Bronchial epithelial cell (primary cell): ENCODE measurements around the gene OPCML. TPM values are rescaled to one million over a fixed set of nuclear protein-coding genes. Genes with fewer than 3 reads are reported as not detected.

ENCODE experiments used
- DNase-seq: peaks from one replicate; pipeline ENCODE4 v3.0.0-alpha.2; 2010; ENCODE audit warnings: low read depth
- FAIRE-seq: peaks from 2 replicates; lab custom pipeline; 2011; peaks lifted over from hg19 to GRCh38; lab: Jason Lieb, UNC
- H3K27me3 ChIP-seq: 2 replicates; pipeline ENCODE4 v1.5.1; 2011; ENCODE audit warnings: low read length; ENCODE audit not compliant: control insufficient read depth, insufficient read depth
- H3K36me3 ChIP-seq: 2 replicates; pipeline ENCODE4 v1.5.1; 2011; ENCODE audit warnings: low read length; ENCODE audit not compliant: control insufficient read depth, insufficient read depth
- H3K4me3 ChIP-seq: 2 replicates; pipeline ENCODE4 v1.5.1; 2011; ENCODE audit warnings: mild to moderate bottlenecking, low read depth, low read length, control low read depth
- CTCF ChIP-seq: IDR thresholded peaks from 2 replicates; pipeline ENCODE4 v1.5.1; 2011; ENCODE audit warnings: mild to moderate bottlenecking, moderate library complexity, low read length, control low read depth, inconsistent platforms; ENCODE audit not compliant: insufficient read depth, severe bottlenecking
- total RNA-seq: library from RNA; depleted of rRNA; stranded (reverse); fragments of >200 nt; gene quantifications from 2 replicates; pipeline ENCODE4 v1.2.1, GENCODE V29; 2014

The OPCML gene
- total RNA-seq, 1 donor from 2014 or later, result not detected

- Histone ChIP-seq H3K27me3 (no peaks in the 10 kb centered on the region), H3K36me3 (no peaks in the 10 kb centered on the region), H3K4me3 (no peak overlapping the region)
- DNase-seq, result no peak
- FAIRE-seq, result no peak
- TF ChIP-seq CTCF, result no peak
These were observed 206.6 kb downstream of the OPCML start for GRCh38 chr11:133325711-133326110.

GRCh38 chr11:133323354-133323753, 208.9 kb downstream of the OPCML start:
- DNase-seq, result no peak
- FAIRE-seq, result no peak
- TF ChIP-seq CTCF, result no peak

GRCh38 chr11:133318221-133318620, 214.1 kb downstream of the OPCML start:
- no peaks in the 10 kb centered on the region for H3K36me3 ChIP-seq
- H3K4me3 ChIP-seq, result no peak overlapping the region
- H3K27me3 ChIP-seq, result no peaks in the 10 kb centered on the region
- TF ChIP-seq CTCF, result no peak
- FAIRE-seq, result no peak
- DNase-seq, result no peak

More at GRCh38 chr11:133323354-133323753, 208.9 kb downstream of the OPCML start:
- Histone ChIP-seq H3K27me3 (no peaks in the 10 kb centered on the region), H3K4me3 (no peak overlapping the region), H3K36me3 (no peaks in the 10 kb centered on the region)

- FAIRE-seq (no peak), DNase-seq (no peak)
- no peak overlapping the region for H3K4me3 ChIP-seq
- H3K36me3 ChIP-seq, result no peaks in the 10 kb centered on the region
- TF ChIP-seq CTCF, result no peak
- H3K27me3 ChIP-seq, result no peaks in the 10 kb centered on the region
These were observed 221.1 kb downstream of the OPCML start for GRCh38 chr11:133311230-133311629.

GRCh38 chr11:133306019-133306418, 226.3 kb downstream of the OPCML start:
- Histone ChIP-seq H3K4me3 (no peak overlapping the region), H3K27me3 (no peaks in the 10 kb centered on the region), H3K36me3 (no peaks in the 10 kb centered on the region)
- FAIRE-seq (no peak), DNase-seq (no peak)
- no peak for TF ChIP-seq CTCF
